Measurements from ENCODE around the gene LHFPL6.

LHFPL6 gene

GRCh38 chr13:39510316-39510695 lies 92.7 kb downstream of the LHFPL6 start:
- DNase-seq (ENCODE audit: low read depth): no peak

- no peak for DNase-seq (ENCODE audit: low read depth)
These were observed 93.2 kb downstream of the LHFPL6 start for GRCh38 chr13:39509616-39510315.

GRCh38 chr13:39506559-39507390 lies 96.2 kb downstream of the LHFPL6 start:
- DNase-seq (ENCODE audit: low read depth): no peak

GRCh38 chr13:39505151-39505550 lies 97.8 kb downstream of the LHFPL6 start:
- DNase-seq (ENCODE audit: low read depth): no peak

- DNase-seq (ENCODE audit: low read depth): no peak
These were observed 99.9 kb downstream of the LHFPL6 start for GRCh38 chr13:39503048-39503447.

GRCh38 chr13:39501702-39502324 lies 101.2 kb downstream of the LHFPL6 start:
- no peak for DNase-seq (ENCODE audit: low read depth)

GRCh38 chr13:39499604-39500003 lies 103.4 kb downstream of the LHFPL6 start:
- no peak for DNase-seq (ENCODE audit: low read depth)

- no peak for DNase-seq (ENCODE audit: low read depth)
These were observed 104.4 kb downstream of the LHFPL6 start for GRCh38 chr13:39498471-39499114.

- no peak for DNase-seq (ENCODE audit: low read depth)
These were observed 106.5 kb downstream of the LHFPL6 start for GRCh38 chr13:39496506-39496905.

- no peak for DNase-seq (ENCODE audit: low read depth)
These were observed 108.4 kb downstream of the LHFPL6 start for GRCh38 chr13:39494633-39495032.

- DNase-seq (ENCODE audit: low read depth): no peak
These were observed 109.0 kb downstream of the LHFPL6 start for GRCh38 chr13:39494006-39494405.

GRCh38 chr13:39490136-39490535 lies 112.9 kb downstream of the LHFPL6 start:
- DNase-seq (ENCODE audit: low read depth): no peak

GRCh38 chr13:39486758-39487157 lies 116.2 kb downstream of the LHFPL6 start:
- DNase-seq (ENCODE audit: low read depth): no peak

- DNase-seq (ENCODE audit: low read depth): no peak
These were observed 117.7 kb downstream of the LHFPL6 start for GRCh38 chr13:39485314-39485700.

GRCh38 chr13:39484506-39485313 lies 118.3 kb downstream of the LHFPL6 start:
- no peak for DNase-seq (ENCODE audit: low read depth)

GRCh38 chr13:39483326-39483725 lies 119.7 kb downstream of the LHFPL6 start:
- no peak for DNase-seq (ENCODE audit: low read depth)

GRCh38 chr13:39481491-39481890 lies 121.5 kb downstream of the LHFPL6 start:
- DNase-seq (ENCODE audit: low read depth): no peak

GRCh38 chr13:39474600-39474999 lies 128.4 kb downstream of the LHFPL6 start:
- DNase-seq (ENCODE audit: low read depth): no peak

- DNase-seq (ENCODE audit: low read depth): no peak
These were observed 133.3 kb downstream of the LHFPL6 start for GRCh38 chr13:39469676-39470075.

- DNase-seq (ENCODE audit: low read depth): no peak
These were observed 134.7 kb downstream of the LHFPL6 start for GRCh38 chr13:39468306-39468705.

- DNase-seq (ENCODE audit: low read depth): no peak
These were observed 139.4 kb downstream of the LHFPL6 start for GRCh38 chr13:39463611-39464010.

- no peak for DNase-seq (ENCODE audit: low read depth)
These were observed 140.1 kb downstream of the LHFPL6 start for GRCh38 chr13:39462906-39463305.
